Measurements from ENCODE around the gene LDHAL6B.

GRCh38 chr15:59157840-59158700 lies 48.6 kb upstream of the LDHAL6B start:
- TF ChIP-seq CTCF (IDR thresholded peaks at IDR 0.05; ENCODE audit: insufficient read depth, low read length) (no peak), POLR2AphosphoS5 (IDR thresholded peaks at IDR 0.05; ENCODE audit: low read depth) (no peak), REST (IDR thresholded peaks at IDR 0.05; ENCODE audit: insufficient replicate concordance, low read depth) (no peak), GABPA (IDR thresholded peaks at IDR 0.05; ENCODE audit: low read depth) (no peak), SPI1 (IDR thresholded peaks at IDR 0.05; ENCODE audit: borderline replicate concordance, low read depth) (no peak)

Data from HL-60 (cell line).